SK-N-SH treated with all-trans-retinoic acid at 6 μM for 48 hours (cell line): ENCODE measurements around the gene C2CD3.

Source experiments
- ATAC-seq: fragments of 200-7000 bp; cut with Tn5 transposase; 3 replicates; pipeline ENCODE4 v1.9.1; 2020; ENCODE audit warnings: mild to moderate bottlenecking, moderate library complexity
- ARNTL ChIP-seq: fragments of 450-650 bp; formaldehyde crosslinking; IDR thresholded peaks from 2 replicates; pipeline ENCODE4 v1.5.0; 2020; ENCODE audit warnings: low read depth, mild to moderate bottlenecking, moderate library complexity, borderline replicate concordance
- BACH2 ChIP-seq: fragments of 250-450 bp; sonication (Bioruptor Pico); IDR thresholded peaks from 2 replicates; pipeline ENCODE4 v1.9.0; 2021; ENCODE audit warnings: mild to moderate bottlenecking, borderline replicate concordance
- CSDC2 ChIP-seq: fragments of 250-450 bp; sonication (Bioruptor Pico); IDR thresholded peaks from 2 replicates; pipeline ENCODE4 v1.5.0; 2020; ENCODE audit warnings: mild to moderate bottlenecking, moderate library complexity
- ESRRG ChIP-seq: fragments of 250-450 bp; sonication (Bioruptor Pico); IDR thresholded peaks from 2 replicates; pipeline ENCODE4 v1.6.1; 2021; ENCODE audit warnings: mild to moderate bottlenecking
- GLIS3 ChIP-seq: fragments of 250-450 bp; sonication (Bioruptor Pico); IDR thresholded peaks from 2 replicates; pipeline ENCODE4 v1.5.0; 2020; ENCODE audit warnings: mild to moderate bottlenecking, moderate library complexity
- ISL1 ChIP-seq: fragments of 250-450 bp; sonication (Bioruptor Pico); IDR thresholded peaks from 2 replicates; pipeline ENCODE4 v2.1.2; 2022; ENCODE audit warnings: mild to moderate bottlenecking, moderate library complexity
- OSR1 ChIP-seq: fragments of 250-450 bp; sonication (Bioruptor Pico); IDR thresholded peaks from 2 replicates; pipeline ENCODE4 v1.8.0; 2022; ENCODE audit warnings: moderate library complexity, mild to moderate bottlenecking, inconsistent platforms
- PPARA ChIP-seq: fragments of 250-450 bp; sonication (Bioruptor Pico); IDR thresholded peaks from 2 replicates; pipeline ENCODE4 v1.5.0; 2020; ENCODE audit warnings: mild to moderate bottlenecking, borderline replicate concordance
- RARB ChIP-seq: fragments of 250-450 bp; sonication (Bioruptor Pico); IDR thresholded peaks from 2 replicates; pipeline ENCODE4 v1.8.0; 2021; ENCODE audit warnings: mild to moderate bottlenecking, moderate library complexity
- SNAI2 ChIP-seq: fragments of 250-450 bp; sonication (Bioruptor Pico); IDR thresholded peaks from 2 replicates; pipeline ENCODE4 v1.5.0; 2020; ENCODE audit warnings: mild to moderate bottlenecking, moderate library complexity
- TCF4 ChIP-seq: fragments of 250-450 bp; sonication (Bioruptor Pico); IDR thresholded peaks from 2 replicates; pipeline ENCODE4 v1.8.0; 2021; ENCODE audit warnings: mild to moderate bottlenecking, moderate library complexity, borderline replicate concordance
- TOX ChIP-seq: fragments of 250-450 bp; sonication (Bioruptor Pico); IDR thresholded peaks from 2 replicates; pipeline ENCODE4 v1.8.0; 2021; ENCODE audit warnings: mild to moderate bottlenecking, moderate library complexity, borderline replicate concordance
- ZC3H10 ChIP-seq: fragments of 250-450 bp; sonication (Bioruptor Pico); IDR thresholded peaks from 2 replicates; pipeline ENCODE4 v1.5.1; 2021; ENCODE audit warnings: mild to moderate bottlenecking, moderate library complexity
- ZFP3 ChIP-seq: fragments of 250-450 bp; sonication (Bioruptor Pico); IDR thresholded peaks from 2 replicates; pipeline ENCODE4 v1.5.0; 2020; ENCODE audit warnings: mild to moderate bottlenecking, moderate library complexity
- ZFP30 ChIP-seq: fragments of 450-650 bp; formaldehyde crosslinking; IDR thresholded peaks from 2 replicates; pipeline ENCODE4 v1.5.0; 2022; ENCODE audit warnings: mild to moderate bottlenecking, moderate library complexity
- ZNF565 ChIP-seq: fragments of 450-650 bp; formaldehyde crosslinking; conservative IDR thresholded peaks from 2 replicates; pipeline ENCODE4 v1.5.0; 2020; ENCODE audit warnings: low read depth, mild to moderate bottlenecking, moderate library complexity
- ZNF70 ChIP-seq: fragments of 450-650 bp; formaldehyde crosslinking; IDR thresholded peaks from 2 replicates; pipeline ENCODE4 v1.5.0; 2020; ENCODE audit warnings: mild to moderate bottlenecking, moderate library complexity
- ZNF8 ChIP-seq: fragments of 450-650 bp; formaldehyde crosslinking; IDR thresholded peaks from 2 replicates; pipeline ENCODE4 v1.5.0; 2020; ENCODE audit warnings: mild to moderate bottlenecking, moderate library complexity
- TF ChIP-seq, protein P1 (sequence below): fragments of 250-450 bp; sonication (Bioruptor Pico); IDR thresholded peaks from 2 replicates; pipeline ENCODE4 v1.8.0; 2021; ENCODE audit warnings: low read depth, mild to moderate bottlenecking, moderate library complexity, borderline replicate concordance
- TF ChIP-seq, protein P2 (sequence below): fragments of 250-450 bp; sonication (Bioruptor Pico); IDR thresholded peaks from 2 replicates; pipeline ENCODE4 v1.5.0; 2020; ENCODE audit warnings: mild to moderate bottlenecking, moderate library complexity
- TF ChIP-seq, protein P3 (sequence below): fragments of 250-450 bp; sonication (Bioruptor Pico); IDR thresholded peaks from 2 replicates; pipeline ENCODE4 v1.5.1; 2020; ENCODE audit warnings: low read depth, mild to moderate bottlenecking, moderate library complexity
- TF ChIP-seq, protein P4 (sequence below): fragments of 250-450 bp; sonication (Bioruptor Pico); IDR thresholded peaks from 2 replicates; pipeline ENCODE4 v1.5.1; 2021; ENCODE audit warnings: mild to moderate bottlenecking, moderate library complexity
- TF ChIP-seq, protein P5 (sequence below): fragments of 250-450 bp; sonication (Bioruptor Pico); IDR thresholded peaks from 2 replicates; pipeline ENCODE4 v1.8.0; 2020; ENCODE audit warnings: mild to moderate bottlenecking, moderate library complexity, borderline replicate concordance

Gene C2CD3

DNA sequence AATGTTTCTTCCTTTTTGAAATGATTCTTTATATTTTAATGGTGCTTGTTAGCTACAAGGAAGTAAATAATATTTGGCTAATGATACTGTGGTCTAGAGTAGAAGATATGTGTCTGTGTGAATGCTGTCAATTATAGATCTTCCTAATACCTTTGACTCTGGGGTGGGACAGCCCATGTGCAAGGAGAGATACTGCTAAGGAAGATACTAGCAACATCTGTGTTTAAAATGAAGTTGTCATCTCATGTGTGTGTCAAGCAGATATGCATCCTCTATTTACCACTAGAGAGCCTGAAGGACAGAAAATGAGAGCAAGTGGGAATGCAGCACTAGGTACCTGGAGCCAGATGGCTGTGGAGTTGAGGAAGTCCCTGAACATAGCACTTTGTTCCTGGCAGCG lies 34.4 kb upstream of the C2CD3 start:
- TF ChIP-seq ZNF565 (CRISPR knock-in tag) (no peak), ZFP30 (CRISPR knock-in tag) (no peak), ZC3H10 (CRISPR knock-in tag) (no peak), SNAI2 (CRISPR knock-in tag) (no peak), ESRRG (CRISPR knock-in tag) (no peak), BACH2 (no peak), PPARA (CRISPR knock-in tag) (no peak), GLIS3 (CRISPR knock-in tag) (no peak)
- TF ChIP-seq, protein P1, sequence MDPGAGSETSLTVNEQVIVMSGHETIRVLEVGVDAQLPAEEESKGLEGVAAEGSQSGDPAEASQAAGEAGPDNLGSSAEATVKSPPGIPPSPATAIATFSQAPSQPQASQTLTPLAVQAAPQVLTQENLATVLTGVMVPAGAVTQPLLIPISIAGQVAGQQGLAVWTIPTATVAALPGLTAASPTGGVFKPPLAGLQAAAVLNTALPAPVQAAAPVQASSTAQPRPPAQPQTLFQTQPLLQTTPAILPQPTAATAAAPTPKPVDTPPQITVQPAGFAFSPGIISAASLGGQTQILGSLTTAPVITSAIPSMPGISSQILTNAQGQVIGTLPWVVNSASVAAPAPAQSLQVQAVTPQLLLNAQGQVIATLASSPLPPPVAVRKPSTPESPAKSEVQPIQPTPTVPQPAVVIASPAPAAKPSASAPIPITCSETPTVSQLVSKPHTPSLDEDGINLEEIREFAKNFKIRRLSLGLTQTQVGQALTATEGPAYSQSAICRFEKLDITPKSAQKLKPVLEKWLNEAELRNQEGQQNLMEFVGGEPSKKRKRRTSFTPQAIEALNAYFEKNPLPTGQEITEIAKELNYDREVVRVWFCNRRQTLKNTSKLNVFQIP (CRISPR knock-in tag), result no peak
- ATAC-seq, result no peak

DNA sequence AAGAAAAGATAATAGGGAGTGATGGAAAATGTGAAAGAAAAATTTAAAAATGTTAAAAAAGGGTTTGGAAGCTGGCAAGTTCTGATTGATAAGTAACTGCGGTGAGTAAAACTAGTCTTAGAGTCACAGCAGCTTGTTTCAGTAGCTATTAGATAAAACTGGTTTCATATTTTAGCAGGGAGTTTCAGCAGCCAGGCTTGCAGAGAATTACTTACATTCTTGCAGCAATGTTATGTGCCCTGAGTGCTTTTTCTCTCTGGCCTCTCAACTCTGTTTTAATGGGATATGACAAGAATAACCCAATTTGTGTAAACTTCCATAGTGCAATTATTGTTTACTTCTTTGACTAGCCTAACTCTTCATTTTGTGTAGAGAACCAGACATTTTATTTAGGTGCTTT lies 33.9 kb upstream of the C2CD3 start:
- peak; percentile 76 for ATAC-seq

DNA sequence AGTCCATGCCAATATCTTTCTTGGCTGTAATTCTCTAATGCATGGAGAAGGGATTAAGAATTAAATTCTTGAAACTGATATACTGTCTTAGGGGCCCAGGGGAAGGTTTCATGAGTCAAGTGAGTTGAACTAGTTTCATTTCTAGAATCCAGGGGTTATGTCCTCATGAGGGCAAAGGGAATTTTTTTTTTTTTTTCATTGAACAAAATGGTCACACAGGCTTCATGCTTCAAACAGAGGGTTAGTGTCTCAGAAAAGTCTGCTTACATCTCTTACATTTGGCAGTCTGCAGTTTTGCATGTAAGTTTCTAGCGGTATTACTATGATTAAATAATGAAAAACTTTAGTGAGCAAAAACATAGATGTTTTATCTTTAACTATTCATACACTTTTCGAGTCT lies 33.2 kb upstream of the C2CD3 start:
- no peak for ATAC-seq
- no peak for TF ChIP-seq ZNF70
- TF ChIP-seq ARNTL (CRISPR knock-in tag), result no peak
- TF ChIP-seq GLIS3 (CRISPR knock-in tag), result no peak
- no peak for TF ChIP-seq OSR1 (CRISPR knock-in tag)
- no peak for TF ChIP-seq ZC3H10 (CRISPR knock-in tag)
- TF ChIP-seq ZNF565 (CRISPR knock-in tag), result no peak
- TF ChIP-seq CSDC2 (CRISPR knock-in tag), result no peak
- TF ChIP-seq TOX (CRISPR knock-in tag), result no peak
- TF ChIP-seq ZFP3 (CRISPR knock-in tag), result no peak
- no peak for TF ChIP-seq BACH2
- TF ChIP-seq ISL1, result no peak
- TF ChIP-seq SNAI2 (CRISPR knock-in tag), result no peak
- no peak for TF ChIP-seq ZFP30 (CRISPR knock-in tag)
- no peak for TF ChIP-seq RARB (CRISPR knock-in tag)
- TF ChIP-seq, protein P2, sequence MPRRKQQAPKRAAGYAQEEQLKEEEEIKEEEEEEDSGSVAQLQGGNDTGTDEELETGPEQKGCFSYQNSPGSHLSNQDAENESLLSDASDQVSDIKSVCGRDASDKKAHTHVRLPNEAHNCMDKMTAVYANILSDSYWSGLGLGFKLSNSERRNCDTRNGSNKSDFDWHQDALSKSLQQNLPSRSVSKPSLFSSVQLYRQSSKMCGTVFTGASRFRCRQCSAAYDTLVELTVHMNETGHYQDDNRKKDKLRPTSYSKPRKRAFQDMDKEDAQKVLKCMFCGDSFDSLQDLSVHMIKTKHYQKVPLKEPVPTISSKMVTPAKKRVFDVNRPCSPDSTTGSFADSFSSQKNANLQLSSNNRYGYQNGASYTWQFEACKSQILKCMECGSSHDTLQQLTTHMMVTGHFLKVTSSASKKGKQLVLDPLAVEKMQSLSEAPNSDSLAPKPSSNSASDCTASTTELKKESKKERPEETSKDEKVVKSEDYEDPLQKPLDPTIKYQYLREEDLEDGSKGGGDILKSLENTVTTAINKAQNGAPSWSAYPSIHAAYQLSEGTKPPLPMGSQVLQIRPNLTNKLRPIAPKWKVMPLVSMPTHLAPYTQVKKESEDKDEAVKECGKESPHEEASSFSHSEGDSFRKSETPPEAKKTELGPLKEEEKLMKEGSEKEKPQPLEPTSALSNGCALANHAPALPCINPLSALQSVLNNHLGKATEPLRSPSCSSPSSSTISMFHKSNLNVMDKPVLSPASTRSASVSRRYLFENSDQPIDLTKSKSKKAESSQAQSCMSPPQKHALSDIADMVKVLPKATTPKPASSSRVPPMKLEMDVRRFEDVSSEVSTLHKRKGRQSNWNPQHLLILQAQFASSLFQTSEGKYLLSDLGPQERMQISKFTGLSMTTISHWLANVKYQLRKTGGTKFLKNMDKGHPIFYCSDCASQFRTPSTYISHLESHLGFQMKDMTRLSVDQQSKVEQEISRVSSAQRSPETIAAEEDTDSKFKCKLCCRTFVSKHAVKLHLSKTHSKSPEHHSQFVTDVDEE (CRISPR knock-in tag), result no peak
- TF ChIP-seq ESRRG (CRISPR knock-in tag), result no peak
- TF ChIP-seq, protein P3, sequence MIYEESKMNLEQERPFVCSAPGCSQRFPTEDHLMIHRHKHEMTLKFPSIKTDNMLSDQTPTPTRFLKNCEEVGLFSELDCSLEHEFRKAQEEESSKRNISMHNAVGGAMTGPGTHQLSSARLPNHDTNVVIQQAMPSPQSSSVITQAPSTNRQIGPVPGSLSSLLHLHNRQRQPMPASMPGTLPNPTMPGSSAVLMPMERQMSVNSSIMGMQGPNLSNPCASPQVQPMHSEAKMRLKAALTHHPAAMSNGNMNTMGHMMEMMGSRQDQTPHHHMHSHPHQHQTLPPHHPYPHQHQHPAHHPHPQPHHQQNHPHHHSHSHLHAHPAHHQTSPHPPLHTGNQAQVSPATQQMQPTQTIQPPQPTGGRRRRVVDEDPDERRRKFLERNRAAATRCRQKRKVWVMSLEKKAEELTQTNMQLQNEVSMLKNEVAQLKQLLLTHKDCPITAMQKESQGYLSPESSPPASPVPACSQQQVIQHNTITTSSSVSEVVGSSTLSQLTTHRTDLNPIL (CRISPR knock-in tag), result no peak

More for the DNA sequence above, 33.9 kb upstream of the C2CD3 start:
- no peak for TF ChIP-seq ZFP30 (CRISPR knock-in tag)
- TF ChIP-seq RARB (CRISPR knock-in tag), result no peak
- TF ChIP-seq, protein P4, sequence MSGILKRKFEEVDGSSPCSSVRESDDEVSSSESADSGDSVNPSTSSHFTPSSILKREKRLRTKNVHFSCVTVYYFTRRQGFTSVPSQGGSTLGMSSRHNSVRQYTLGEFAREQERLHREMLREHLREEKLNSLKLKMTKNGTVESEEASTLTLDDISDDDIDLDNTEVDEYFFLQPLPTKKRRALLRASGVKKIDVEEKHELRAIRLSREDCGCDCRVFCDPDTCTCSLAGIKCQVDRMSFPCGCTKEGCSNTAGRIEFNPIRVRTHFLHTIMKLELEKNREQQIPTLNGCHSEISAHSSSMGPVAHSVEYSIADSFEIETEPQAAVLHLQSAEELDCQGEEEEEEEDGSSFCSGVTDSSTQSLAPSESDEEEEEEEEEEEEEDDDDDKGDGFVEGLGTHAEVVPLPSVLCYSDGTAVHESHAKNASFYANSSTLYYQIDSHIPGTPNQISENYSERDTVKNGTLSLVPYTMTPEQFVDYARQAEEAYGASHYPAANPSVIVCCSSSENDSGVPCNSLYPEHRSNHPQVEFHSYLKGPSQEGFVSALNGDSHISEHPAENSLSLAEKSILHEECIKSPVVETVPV (CRISPR knock-in tag), result no peak
- TF ChIP-seq ZFP3 (CRISPR knock-in tag), result no peak
- TF ChIP-seq PPARA (CRISPR knock-in tag), result no peak
- TF ChIP-seq ESRRG (CRISPR knock-in tag), result no peak
- TF ChIP-seq BACH2, result no peak
- no peak for TF ChIP-seq ZNF70
- TF ChIP-seq CSDC2 (CRISPR knock-in tag), result no peak
- TF ChIP-seq, protein P3 (CRISPR knock-in tag), result no peak
- no peak for TF ChIP-seq ZNF8
- TF ChIP-seq OSR1 (CRISPR knock-in tag), result no peak
- no peak for TF ChIP-seq TCF4
- TF ChIP-seq, protein P5, sequence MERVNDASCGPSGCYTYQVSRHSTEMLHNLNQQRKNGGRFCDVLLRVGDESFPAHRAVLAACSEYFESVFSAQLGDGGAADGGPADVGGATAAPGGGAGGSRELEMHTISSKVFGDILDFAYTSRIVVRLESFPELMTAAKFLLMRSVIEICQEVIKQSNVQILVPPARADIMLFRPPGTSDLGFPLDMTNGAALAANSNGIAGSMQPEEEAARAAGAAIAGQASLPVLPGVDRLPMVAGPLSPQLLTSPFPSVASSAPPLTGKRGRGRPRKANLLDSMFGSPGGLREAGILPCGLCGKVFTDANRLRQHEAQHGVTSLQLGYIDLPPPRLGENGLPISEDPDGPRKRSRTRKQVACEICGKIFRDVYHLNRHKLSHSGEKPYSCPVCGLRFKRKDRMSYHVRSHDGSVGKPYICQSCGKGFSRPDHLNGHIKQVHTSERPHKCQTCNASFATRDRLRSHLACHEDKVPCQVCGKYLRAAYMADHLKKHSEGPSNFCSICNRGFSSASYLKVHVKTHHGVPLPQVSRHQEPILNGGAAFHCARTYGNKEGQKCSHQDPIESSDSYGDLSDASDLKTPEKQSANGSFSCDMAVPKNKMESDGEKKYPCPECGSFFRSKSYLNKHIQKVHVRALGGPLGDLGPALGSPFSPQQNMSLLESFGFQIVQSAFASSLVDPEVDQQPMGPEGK (CRISPR knock-in tag), result no peak
- no peak for TF ChIP-seq ZNF565 (CRISPR knock-in tag)
- TF ChIP-seq GLIS3 (CRISPR knock-in tag), result no peak
- TF ChIP-seq ARNTL (CRISPR knock-in tag), result no peak
- TF ChIP-seq, all 23 proteins: peak for 0
